Ascending aorta (tissue), 2 donors: ENCODE results near the gene GPATCH2. TPM values are rescaled to one million over a fixed set of nuclear protein-coding genes. Genes with fewer than 3 reads are reported as not detected.

Experiments used
- DNase-seq, 2 donors: peaks; one replicate each; pipeline ENCODE4 v3.0.0-alpha.2; 2019; ENCODE audit warnings: low spot score in 2 of 2
- H3K27ac ChIP-seq, 2 donors: fragments of 200-600 bp; sonication (generic); one replicate each; pipeline ENCODE4 v1.5.1; 2016 to 2017; ENCODE audit warnings: mild to moderate bottlenecking in 1 of 2
- H3K27me3 ChIP-seq: fragments of 200-600 bp; sonication (generic); one replicate; pipeline ENCODE4 v1.5.1; 2017
- H3K36me3 ChIP-seq, 2 donors: fragments of 200-600 bp; sonication (generic); one replicate each; pipeline ENCODE4 v1.5.1; 2016
- H3K4me1 ChIP-seq, 2 donors: fragments of 200-600 bp; sonication (generic); one replicate each; pipeline ENCODE4 v1.5.1; 2016 to 2017; ENCODE audit warnings: mild to moderate bottlenecking in 1 of 2
- H3K4me3 ChIP-seq, 2 donors: fragments of 200-600 bp; sonication (generic); one replicate each; pipeline ENCODE4 v1.5.1; 2016 to 2017; ENCODE audit warnings: mild to moderate bottlenecking in 1 of 2
- H3K9me3 ChIP-seq, 2 donors: fragments of 200-600 bp; sonication (generic); one replicate each; pipeline ENCODE4 v1.5.1; 2016
- CTCF ChIP-seq, 3 experiments: fragments of 200-600 bp in 2 of 3; fragments of 450-650 bp in 1 of 3; sonication (generic) in 2 of 3; IDR thresholded peaks; one replicate each; pipeline ENCODE4 v1.5.1; 2016 to 2019; ENCODE audit warnings: antibody characterized with exemption in 3 of 3, mild to moderate bottlenecking in 1 of 3, moderate library complexity in 1 of 3
- intact Hi-C: fragments of 100-400 bp; cut with DNase I; formaldehyde crosslinking; loops from one replicate; pipeline ENCODE4 v1.15.1; 2023
- total RNA-seq: library from RNA; depleted of rRNA; stranded (reverse); fragments of >200 nt; gene quantifications from one replicate; pipeline ENCODE4 v1.1.0, GENCODE V29; 2016

Gene GPATCH2
- total RNA-seq, 1 donor from 2014 or later = 3.8 TPM

GRCh38 chr1:217535601-217536377 is 95.1 kb downstream of the GPATCH2 start:
- Histone ChIP-seq H3K9me3 (no peaks in the 10 kb centered on the region), H3K4me3 (no peak overlapping the region), H3K27ac (no peak overlapping the region), H3K36me3 (no peaks in the 10 kb centered on the region), H3K4me1 (no peaks in the 10 kb centered on the region), H3K27me3 (no peaks in the 10 kb centered on the region)
- intact Hi-C loops = no loop called here
- no peak for TF ChIP-seq CTCF (IDR thresholded peaks at IDR 0.05)
- DNase-seq = no peak

GRCh38 chr1:217534566-217534965 is 96.3 kb downstream of the GPATCH2 start:
- no peaks in the 10 kb centered on the region for H3K4me1 ChIP-seq
- no peak overlapping the region for H3K4me3 ChIP-seq
- H3K27ac ChIP-seq = no peak overlapping the region
- DNase-seq = no peak
- H3K36me3 ChIP-seq = no peaks in the 10 kb centered on the region
- H3K9me3 ChIP-seq = no peaks in the 10 kb centered on the region
- intact Hi-C loops = no loop called here
- no peaks in the 10 kb centered on the region for H3K27me3 ChIP-seq
- no peak for TF ChIP-seq CTCF (IDR thresholded peaks at IDR 0.05)

GRCh38 chr1:217528271-217528670 is 102.6 kb downstream of the GPATCH2 start:
- Histone ChIP-seq H3K4me3 (no peak overlapping the region), H3K27ac (no peak overlapping the region), H3K4me1 (peaks cover 0 to 12% of the 10 kb centered on the region in 2 donors), H3K9me3 (no peaks in the 10 kb centered on the region), H3K36me3 (no peaks in the 10 kb centered on the region), H3K27me3 (no peaks in the 10 kb centered on the region)
- intact Hi-C loops = loop anchor here (5.0 kb wide), 1 partner anchor 104 kb away; the partner anchor contains the start of genes GPATCH2 and SPATA17
- no peak for TF ChIP-seq CTCF (IDR thresholded peaks at IDR 0.05)
- no peak for DNase-seq

GRCh38 chr1:217527151-217527550 is 103.7 kb downstream of the GPATCH2 start:
- Histone ChIP-seq H3K4me1 (peaks cover 0 to 12% of the 10 kb centered on the region in 2 donors), H3K27ac (peak overlapping the region in 1 of 2 donors; percentile 68), H3K27me3 (no peaks in the 10 kb centered on the region), H3K9me3 (no peaks in the 10 kb centered on the region), H3K36me3 (no peaks in the 10 kb centered on the region), H3K4me3 (no peak overlapping the region)
- TF ChIP-seq CTCF (IDR thresholded peaks at IDR 0.05) = no peak
- DNase-seq = no peak
- intact Hi-C loops = loop anchor here (5.0 kb wide), 1 partner anchor 105 kb away; the partner anchor contains the start of genes GPATCH2 and SPATA17

GRCh38 chr1:217526636-217527035 is 104.3 kb downstream of the GPATCH2 start:
- peak overlapping the region in 1 of 2 donors; percentile 68 for H3K27ac ChIP-seq

More at GRCh38 chr1:217526636-217527035, 104.3 kb downstream of the GPATCH2 start:
- no peak for TF ChIP-seq CTCF (IDR thresholded peaks at IDR 0.05)
- Histone ChIP-seq H3K4me1 (peaks cover 0 to 12% of the 10 kb centered on the region in 2 donors), H3K9me3 (no peaks in the 10 kb centered on the region), H3K4me3 (no peak overlapping the region), H3K27me3 (no peaks in the 10 kb centered on the region), H3K36me3 (no peaks in the 10 kb centered on the region)
- intact Hi-C loops = loop anchor here (5.0 kb wide), 1 partner anchor 106 kb away; the partner anchor contains the start of genes GPATCH2 and SPATA17
- no peak for DNase-seq
